GM23248 (cell line): ENCODE measurements around the gene UMAD1.

ENCODE experiments used
- EZH2 ChIP-seq: fragments of 200-600 bp; sonication (generic); IDR thresholded peaks from 2 replicates; pipeline ENCODE4 v1.6.1; 2018; ENCODE audit warnings: antibody characterized with exemption, mild to moderate bottlenecking; ENCODE audit not compliant: insufficient read depth, poor library complexity, severe bottlenecking
- EZH2phosphoT487 ChIP-seq: fragments of 200-600 bp; sonication (generic); IDR thresholded peaks from 2 replicates; pipeline ENCODE4 v1.6.1; 2018; ENCODE audit warnings: antibody characterized with exemption, moderate library complexity, mild to moderate bottlenecking, low read depth; ENCODE audit not compliant: insufficient read depth

GRCh38 chr7:7699380-7699779, 58.8 kb downstream of the UMAD1 start:
- no peak for TF ChIP-seq EZH2phosphoT487
- no peak for TF ChIP-seq EZH2
